Measurements from ENCODE around the gene TRIM33. TPM values are rescaled to one million over a fixed set of nuclear protein-coding genes. Genes with fewer than 3 reads are reported as not detected.

TRIM33 gene
- total and polyA plus RNA-seq, 10 of the 15 experiments (the other 5 are each of a cell fraction or from before 2014, with no cell fraction given), result 9.0 to 40.3 (median 22.0) TPM

DNA sequence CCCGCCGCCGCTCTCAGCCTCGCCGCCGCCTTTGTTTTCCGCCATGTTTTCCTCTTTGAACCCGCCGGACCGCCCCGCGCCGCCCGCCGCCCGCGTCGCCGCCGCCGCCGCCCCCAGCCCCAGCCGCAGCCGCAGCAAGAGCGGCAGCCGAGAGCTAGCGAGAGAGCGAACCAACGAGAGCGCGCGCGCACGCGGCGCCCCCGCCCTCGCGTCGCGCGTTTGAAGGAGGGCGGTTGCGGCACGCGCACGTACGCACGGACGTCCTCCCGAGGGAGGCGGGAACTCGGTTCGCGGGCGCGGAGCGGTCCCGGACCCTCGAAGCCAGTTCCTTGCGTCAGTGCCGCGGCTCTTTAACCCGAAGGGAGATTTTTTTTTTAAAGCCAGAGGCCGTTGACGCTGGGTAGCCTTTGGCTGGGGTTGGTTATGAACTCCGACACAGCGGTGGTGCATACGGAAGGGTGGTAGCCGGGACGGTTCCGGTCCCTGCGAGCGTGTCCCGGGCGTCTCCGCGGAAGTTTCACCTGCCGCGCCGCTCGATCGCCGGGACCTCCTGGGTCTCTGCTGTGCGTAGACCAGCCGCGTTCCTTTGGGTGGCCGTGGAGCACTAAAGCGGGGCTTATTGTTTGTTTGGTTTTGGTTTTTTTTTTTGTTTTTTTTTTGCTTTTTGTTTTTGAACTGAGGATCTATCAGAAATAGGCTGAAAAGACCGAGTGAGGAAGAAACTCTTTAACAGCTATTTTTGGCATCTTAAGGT lies at the start of gene TRIM33 (continued):
- TF ChIP-seq CHD2 (IDR thresholded peaks at IDR 0.05; ENCODE audit: borderline replicate concordance, low read depth, low read length) (peak; percentile 76), CBX3 (IDR thresholded peaks at IDR 0.05; ENCODE audit: borderline replicate concordance, low read depth) (no peak), IKZF2 (IDR thresholded peaks at IDR 0.05) (peak; percentile 21 to 22; a peak in 2 of 4 replicates), MTA3 (IDR thresholded peaks at IDR 0.05; ENCODE audit: borderline replicate concordance, low read length) (no peak), PML (IDR thresholded peaks at IDR 0.05; ENCODE audit: low read length) (peak; percentile 95), KAT2A (conservative IDR thresholded peaks at IDR 0.05; ENCODE audit: control insufficient read depth, low read depth, low read length) (no peak), HCFC1 (IDR thresholded peaks at IDR 0.05; ENCODE audit: low read length) (no peak; the same call in none of the 2 replicates), ETV6 (conservative IDR thresholded peaks at IDR 0.05 in 1 of 2, IDR thresholded peaks at IDR 0.05 in 1 of 2; ENCODE audit: borderline replicate concordance in 1 of 2, low read depth in 1 of 2) (peak in 1 of 2 experiments; percentile 51; a peak in 1 of 4 replicates), TARDBP (IDR thresholded peaks at IDR 0.05; ENCODE audit: borderline replicate concordance) (peak; percentile 82), EED (IDR thresholded peaks at IDR 0.05; ENCODE audit: low read depth) (no peak), JUND (IDR thresholded peaks at IDR 0.05; ENCODE audit: low read depth, low read length) (no peak), STAT1 (conservative IDR thresholded peaks at IDR 0.05) (no peak; the same call in 1 of the 2 replicates), RELA (IDR thresholded peaks at IDR 0.05; ENCODE audit: borderline replicate concordance, partially characterized antibody) (no peak), NFIC (IDR thresholded peaks at IDR 0.05; ENCODE audit: low read depth, low read length) (0 out of 2 replicates have a peak, but pooled peaks have one; percentile 21), CTCF (IDR thresholded peaks at IDR 0.05 in 2 of 3, conservative IDR thresholded peaks at IDR 0.05 in 1 of 3; ENCODE audit: control insufficient read depth in 2 of 3, extremely low read depth in 1 of 3, insufficient read depth in 1 of 3, low read depth in 3 of 3, low read length in 3 of 3) (no peak), FOS (IDR thresholded peaks at IDR 0.05; ENCODE audit: borderline replicate concordance, extremely low read depth, insufficient read length) (no peak), CEBPB (IDR thresholded peaks at IDR 0.05; ENCODE audit: borderline replicate concordance in 1 of 2, low read depth in 2 of 2, low read length in 2 of 2) (no peak), CBFB (IDR thresholded peaks at IDR 0.05; ENCODE audit: low read depth) (peak; percentile 64), NFXL1 (IDR thresholded peaks at IDR 0.05; ENCODE audit: borderline replicate concordance) (0 out of 2 replicates have a peak, but pooled peaks have one; percentile 1), MYB (IDR thresholded peaks at IDR 0.05; ENCODE audit: borderline replicate concordance, low read depth, low read length) (no peak), ZNF274 (IDR thresholded peaks at IDR 0.05; ENCODE audit: insufficient read depth, insufficient read length) (no peak), RAD51 (IDR thresholded peaks at IDR 0.05) (no peak)
- TF ChIP-seq, protein P1, sequence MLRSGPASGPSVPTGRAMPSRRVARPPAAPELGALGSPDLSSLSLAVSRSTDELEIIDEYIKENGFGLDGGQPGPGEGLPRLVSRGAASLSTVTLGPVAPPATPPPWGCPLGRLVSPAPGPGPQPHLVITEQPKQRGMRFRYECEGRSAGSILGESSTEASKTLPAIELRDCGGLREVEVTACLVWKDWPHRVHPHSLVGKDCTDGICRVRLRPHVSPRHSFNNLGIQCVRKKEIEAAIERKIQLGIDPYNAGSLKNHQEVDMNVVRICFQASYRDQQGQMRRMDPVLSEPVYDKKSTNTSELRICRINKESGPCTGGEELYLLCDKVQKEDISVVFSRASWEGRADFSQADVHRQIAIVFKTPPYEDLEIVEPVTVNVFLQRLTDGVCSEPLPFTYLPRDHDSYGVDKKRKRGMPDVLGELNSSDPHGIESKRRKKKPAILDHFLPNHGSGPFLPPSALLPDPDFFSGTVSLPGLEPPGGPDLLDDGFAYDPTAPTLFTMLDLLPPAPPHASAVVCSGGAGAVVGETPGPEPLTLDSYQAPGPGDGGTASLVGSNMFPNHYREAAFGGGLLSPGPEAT (IDR thresholded peaks at IDR 0.05; ENCODE audit: low read depth), result peak; percentile 77; the same call in 1 of the 2 replicates
- TF ChIP-seq, protein P2, sequence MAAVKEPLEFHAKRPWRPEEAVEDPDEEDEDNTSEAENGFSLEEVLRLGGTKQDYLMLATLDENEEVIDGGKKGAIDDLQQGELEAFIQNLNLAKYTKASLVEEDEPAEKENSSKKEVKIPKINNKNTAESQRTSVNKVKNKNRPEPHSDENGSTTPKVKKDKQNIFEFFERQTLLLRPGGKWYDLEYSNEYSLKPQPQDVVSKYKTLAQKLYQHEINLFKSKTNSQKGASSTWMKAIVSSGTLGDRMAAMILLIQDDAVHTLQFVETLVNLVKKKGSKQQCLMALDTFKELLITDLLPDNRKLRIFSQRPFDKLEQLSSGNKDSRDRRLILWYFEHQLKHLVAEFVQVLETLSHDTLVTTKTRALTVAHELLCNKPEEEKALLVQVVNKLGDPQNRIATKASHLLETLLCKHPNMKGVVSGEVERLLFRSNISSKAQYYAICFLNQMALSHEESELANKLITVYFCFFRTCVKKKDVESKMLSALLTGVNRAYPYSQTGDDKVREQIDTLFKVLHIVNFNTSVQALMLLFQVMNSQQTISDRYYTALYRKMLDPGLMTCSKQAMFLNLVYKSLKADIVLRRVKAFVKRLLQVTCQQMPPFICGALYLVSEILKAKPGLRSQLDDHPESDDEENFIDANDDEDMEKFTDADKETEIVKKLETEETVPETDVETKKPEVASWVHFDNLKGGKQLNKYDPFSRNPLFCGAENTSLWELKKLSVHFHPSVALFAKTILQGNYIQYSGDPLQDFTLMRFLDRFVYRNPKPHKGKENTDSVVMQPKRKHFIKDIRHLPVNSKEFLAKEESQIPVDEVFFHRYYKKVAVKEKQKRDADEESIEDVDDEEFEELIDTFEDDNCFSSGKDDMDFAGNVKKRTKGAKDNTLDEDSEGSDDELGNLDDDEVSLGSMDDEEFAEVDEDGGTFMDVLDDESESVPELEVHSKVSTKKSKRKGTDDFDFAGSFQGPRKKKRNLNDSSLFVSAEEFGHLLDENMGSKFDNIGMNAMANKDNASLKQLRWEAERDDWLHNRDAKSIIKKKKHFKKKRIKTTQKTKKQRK (IDR thresholded peaks at IDR 0.05; ENCODE audit: low read depth, low read length), result no peak
